ENCODE results near the gene GALNT10.

The GALNT10 gene

GRCh38 chr5:154302161-154302560 is 111.6 kb downstream of the GALNT10 start:
- no peak overlapping the region for H3K27ac ChIP-seq (ENCODE audit: low read depth, low read length)
- no peak overlapping the region for H3K56ac ChIP-seq (ENCODE audit: low read length)
- no peak overlapping the region for H3K9ac ChIP-seq (ENCODE audit: low read length)
- no peak overlapping the region for H2BK15ac ChIP-seq (replicated peaks; ENCODE audit: low read depth)
- H3K79me2 ChIP-seq (ENCODE audit: control insufficient read depth, insufficient read depth, low read length): no peaks in the 10 kb centered on the region
- no peak for DNase-seq
- no peak overlapping the region for H3K23ac ChIP-seq (ENCODE audit: low read length)
- no peaks in the 10 kb centered on the region for H3K27me3 ChIP-seq (ENCODE audit: insufficient read depth, low read length, poor library complexity)
- H2BK5ac ChIP-seq (ENCODE audit: low read length): no peak overlapping the region
- no peak overlapping the region for H3K4ac ChIP-seq (ENCODE audit: low read depth, low read length)
- no peak overlapping the region for H4K5ac ChIP-seq (ENCODE audit: low read length)
- no peak overlapping the region for H2BK120ac ChIP-seq (ENCODE audit: low read depth, low read length)
- H3K4me2 ChIP-seq (ENCODE audit: low read length): no peak overlapping the region
- no CpG with 5 or more reads among the region's 5 CpGs for WGBS (ENCODE audit: extremely low coverage, insufficient coverage, low lambda C conversion rate)
- H3K4me3 ChIP-seq (ENCODE audit: low read length): no peak overlapping the region
- H4K8ac ChIP-seq (ENCODE audit: low read depth, low read length): no peak overlapping the region
- H3K79me1 ChIP-seq (ENCODE audit: low read length): no peaks in the 10 kb centered on the region
- H3K36me3 ChIP-seq (ENCODE audit: control insufficient read depth, insufficient read depth, low read length): no peaks in the 10 kb centered on the region
- no peaks in the 10 kb centered on the region for H3K4me1 ChIP-seq (ENCODE audit: control insufficient read depth, low read depth, low read length)
- H3K18ac ChIP-seq (ENCODE audit: low read length): no peak overlapping the region
- H2AK5ac ChIP-seq (ENCODE audit: low read length): no peak overlapping the region

DNA sequence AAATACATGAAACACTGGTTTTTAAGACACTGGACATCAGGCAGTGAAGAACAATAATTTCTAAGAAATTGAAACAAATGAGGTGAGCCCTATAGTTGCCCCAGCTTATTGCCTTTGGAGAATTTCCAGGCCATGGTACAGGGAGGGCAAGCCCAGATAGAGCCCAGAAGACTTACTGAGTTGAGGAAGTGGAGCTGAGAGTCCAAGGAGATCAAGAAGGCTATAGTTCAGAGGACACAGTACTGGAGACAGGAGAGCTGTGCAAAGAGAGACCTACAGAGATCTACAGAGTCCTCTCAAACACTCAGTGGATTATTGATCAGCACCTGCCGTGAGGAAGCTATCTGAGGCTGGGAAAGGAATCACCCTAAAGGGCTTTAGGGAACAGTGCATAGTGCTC is 112.6 kb downstream of the GALNT10 start:
- Histone ChIP-seq H3K56ac (ENCODE audit: low read length) (no peak overlapping the region), H3K36me3 (ENCODE audit: control insufficient read depth, insufficient read depth, low read length) (no peaks in the 10 kb centered on the region), H4K8ac (ENCODE audit: low read depth, low read length) (no peak overlapping the region), H3K4me3 (ENCODE audit: low read length) (no peak overlapping the region), H2BK15ac (replicated peaks; ENCODE audit: low read depth) (no peak overlapping the region), H3K18ac (ENCODE audit: low read length) (no peak overlapping the region), H2BK5ac (ENCODE audit: low read length) (no peak overlapping the region), H3K4ac (ENCODE audit: low read depth, low read length) (no peak overlapping the region), H3K9ac (ENCODE audit: low read length) (no peak overlapping the region), H3K79me2 (ENCODE audit: control insufficient read depth, insufficient read depth, low read length) (no peaks in the 10 kb centered on the region), H4K5ac (ENCODE audit: low read length) (no peak overlapping the region), H3K79me1 (ENCODE audit: low read length) (no peaks in the 10 kb centered on the region), H2BK120ac (ENCODE audit: low read depth, low read length) (no peak overlapping the region), H3K23ac (ENCODE audit: low read length) (no peak overlapping the region), H3K27me3 (ENCODE audit: insufficient read depth, low read length, poor library complexity) (no peaks in the 10 kb centered on the region), H3K4me2 (ENCODE audit: low read length) (no peak overlapping the region), H3K27ac (ENCODE audit: low read depth, low read length) (no peak overlapping the region), H2AK5ac (ENCODE audit: low read length) (no peak overlapping the region), H3K4me1 (ENCODE audit: control insufficient read depth, low read depth, low read length) (no peaks in the 10 kb centered on the region)
- no peak for DNase-seq
- WGBS (ENCODE audit: extremely low coverage, insufficient coverage, low lambda C conversion rate): no CpG with 5 or more reads among the region's 1 CpG

DNA sequence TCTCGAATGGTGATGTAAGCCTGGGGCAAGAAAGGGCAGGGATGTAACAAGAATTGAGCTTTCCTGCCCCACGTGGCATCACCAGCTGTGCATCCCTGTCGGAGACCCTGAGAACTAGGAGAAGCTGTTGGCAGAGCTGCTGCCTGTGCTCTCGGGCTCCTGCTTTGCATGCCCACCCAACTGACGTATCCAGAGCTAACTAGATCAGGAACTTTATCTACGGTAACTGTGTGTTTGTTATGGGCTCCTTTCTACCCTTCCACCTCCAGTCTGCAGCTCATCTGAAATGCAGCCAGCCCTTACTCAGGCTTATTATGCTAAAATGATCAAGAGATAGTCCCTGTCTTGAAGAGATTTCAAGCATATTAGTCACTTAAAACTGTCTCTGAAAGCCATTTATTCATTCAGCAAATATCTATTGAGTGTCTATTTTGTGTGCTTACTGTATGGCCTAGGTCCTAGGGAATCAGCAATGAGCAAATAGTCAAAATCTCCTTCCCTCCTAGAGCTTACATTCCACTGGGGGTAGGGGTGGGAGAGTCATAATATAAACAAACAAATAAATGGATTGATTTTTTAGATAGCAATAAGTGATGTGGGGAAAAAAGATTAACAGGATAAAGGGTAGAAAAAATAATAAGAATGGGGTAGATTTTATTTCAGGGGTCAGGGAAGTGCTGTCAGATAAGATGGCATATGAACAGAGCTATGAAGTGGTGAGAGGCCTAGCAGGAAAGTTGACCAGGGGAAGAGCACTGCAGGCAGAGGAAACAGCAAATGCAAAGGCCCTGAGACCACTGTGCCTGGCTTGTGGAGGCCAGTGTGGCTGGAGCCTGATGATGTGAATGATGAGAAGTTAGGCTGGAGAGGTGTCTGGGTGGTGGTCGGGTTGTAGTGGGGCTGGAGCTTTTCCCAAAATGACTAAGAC is 118.2 kb downstream of the GALNT10 start:
- no peak overlapping the region for H4K5ac ChIP-seq (ENCODE audit: low read length)
- no peak overlapping the region for H3K4me3 ChIP-seq (ENCODE audit: low read length)
- no peaks in the 10 kb centered on the region for H3K79me2 ChIP-seq (ENCODE audit: control insufficient read depth, insufficient read depth, low read length)
- H3K56ac ChIP-seq (ENCODE audit: low read length): no peak overlapping the region
- no peaks in the 10 kb centered on the region for H3K27me3 ChIP-seq (ENCODE audit: insufficient read depth, low read length, poor library complexity)
- no peaks in the 10 kb centered on the region for H3K79me1 ChIP-seq (ENCODE audit: low read length)
- no peak overlapping the region for H4K8ac ChIP-seq (ENCODE audit: low read depth, low read length)
- no peak overlapping the region for H3K9ac ChIP-seq (ENCODE audit: low read length)
- no peaks in the 10 kb centered on the region for H3K36me3 ChIP-seq (ENCODE audit: control insufficient read depth, insufficient read depth, low read length)
- H3K4me2 ChIP-seq (ENCODE audit: low read length): no peak overlapping the region
- no peak overlapping the region for H3K23ac ChIP-seq (ENCODE audit: low read length)
- DNase-seq: no peak
- H2BK5ac ChIP-seq (ENCODE audit: low read length): no peak overlapping the region
- no peak overlapping the region for H2AK5ac ChIP-seq (ENCODE audit: low read length)
- WGBS (ENCODE audit: extremely low coverage, insufficient coverage, low lambda C conversion rate): no CpG with 5 or more reads among the region's 7 CpGs
- H3K4me1 ChIP-seq (ENCODE audit: control insufficient read depth, low read depth, low read length): peaks cover 2% of the 10 kb centered on the region
- no peak overlapping the region for H3K27ac ChIP-seq (ENCODE audit: low read depth, low read length)
- H2BK15ac ChIP-seq (replicated peaks; ENCODE audit: low read depth): no peak overlapping the region
- H3K4ac ChIP-seq (ENCODE audit: low read depth, low read length): no peak overlapping the region
- H3K18ac ChIP-seq (ENCODE audit: low read length): no peak overlapping the region
- H2BK120ac ChIP-seq (ENCODE audit: low read depth, low read length): no peak overlapping the region

- no peak overlapping the region for H4K8ac ChIP-seq (ENCODE audit: low read depth, low read length)
- no peak overlapping the region for H3K56ac ChIP-seq (ENCODE audit: low read length)
- H2BK15ac ChIP-seq (replicated peaks; ENCODE audit: low read depth): no peak overlapping the region
- no peak overlapping the region for H2AK5ac ChIP-seq (ENCODE audit: low read length)
- no peak overlapping the region for H3K4ac ChIP-seq (ENCODE audit: low read depth, low read length)
- no peaks in the 10 kb centered on the region for H3K79me2 ChIP-seq (ENCODE audit: control insufficient read depth, insufficient read depth, low read length)
- no peak overlapping the region for H2BK120ac ChIP-seq (ENCODE audit: low read depth, low read length)
- DNase-seq: no peak
- H3K4me3 ChIP-seq (ENCODE audit: low read length): no peak overlapping the region
- no peak overlapping the region for H2BK5ac ChIP-seq (ENCODE audit: low read length)
- no peak overlapping the region for H3K18ac ChIP-seq (ENCODE audit: low read length)
- no peak overlapping the region for H4K5ac ChIP-seq (ENCODE audit: low read length)
- no peak overlapping the region for H3K9ac ChIP-seq (ENCODE audit: low read length)
- H3K4me1 ChIP-seq (ENCODE audit: control insufficient read depth, low read depth, low read length): peaks cover 2% of the 10 kb centered on the region
- H3K79me1 ChIP-seq (ENCODE audit: low read length): no peaks in the 10 kb centered on the region
- no peak overlapping the region for H3K4me2 ChIP-seq (ENCODE audit: low read length)
- no peak overlapping the region for H3K27ac ChIP-seq (ENCODE audit: low read depth, low read length)
- H3K23ac ChIP-seq (ENCODE audit: low read length): no peak overlapping the region
- no peaks in the 10 kb centered on the region for H3K36me3 ChIP-seq (ENCODE audit: control insufficient read depth, insufficient read depth, low read length)
- no peaks in the 10 kb centered on the region for H3K27me3 ChIP-seq (ENCODE audit: insufficient read depth, low read length, poor library complexity)
- no CpG with 5 or more reads among the region's 1 CpG for WGBS (ENCODE audit: extremely low coverage, insufficient coverage, low lambda C conversion rate)
Observed at GRCh38 chr5:154309371-154309745, 118.8 kb downstream of the GALNT10 start.

GRCh38 chr5:154309805-154310204 is 119.3 kb downstream of the GALNT10 start:
- H3K27ac ChIP-seq (ENCODE audit: low read depth, low read length): no peak overlapping the region

GRCh38 chr5:154311362-154311761 is 120.8 kb downstream of the GALNT10 start:
- no peak overlapping the region for H3K4me2 ChIP-seq (ENCODE audit: low read length)
- no CpG with 5 or more reads among the region's 5 CpGs for WGBS (ENCODE audit: extremely low coverage, insufficient coverage, low lambda C conversion rate)

More at GRCh38 chr5:154309805-154310204, 119.3 kb downstream of the GALNT10 start:
- WGBS (ENCODE audit: extremely low coverage, insufficient coverage, low lambda C conversion rate): no CpG with 5 or more reads among the region's 8 CpGs
- Histone ChIP-seq H3K4me1 (ENCODE audit: control insufficient read depth, low read depth, low read length) (peaks cover 2% of the 10 kb centered on the region), H2BK120ac (ENCODE audit: low read depth, low read length) (no peak overlapping the region), H4K8ac (ENCODE audit: low read depth, low read length) (no peak overlapping the region), H3K56ac (ENCODE audit: low read length) (no peak overlapping the region), H3K9ac (ENCODE audit: low read length) (no peak overlapping the region), H3K4ac (ENCODE audit: low read depth, low read length) (no peak overlapping the region), H4K5ac (ENCODE audit: low read length) (no peak overlapping the region), H3K36me3 (ENCODE audit: control insufficient read depth, insufficient read depth, low read length) (no peaks in the 10 kb centered on the region), H2BK15ac (replicated peaks; ENCODE audit: low read depth) (no peak overlapping the region), H3K79me2 (ENCODE audit: control insufficient read depth, insufficient read depth, low read length) (no peaks in the 10 kb centered on the region), H3K79me1 (ENCODE audit: low read length) (no peaks in the 10 kb centered on the region), H2BK5ac (ENCODE audit: low read length) (no peak overlapping the region), H3K4me2 (ENCODE audit: low read length) (no peak overlapping the region), H3K27me3 (ENCODE audit: insufficient read depth, low read length, poor library complexity) (no peaks in the 10 kb centered on the region), H3K4me3 (ENCODE audit: low read length) (no peak overlapping the region), H2AK5ac (ENCODE audit: low read length) (no peak overlapping the region), H3K23ac (ENCODE audit: low read length) (no peak overlapping the region), H3K18ac (ENCODE audit: low read length) (no peak overlapping the region)
- no peak for DNase-seq

More at GRCh38 chr5:154311362-154311761, 120.8 kb downstream of the GALNT10 start:
- H2BK5ac ChIP-seq (ENCODE audit: low read length): no peak overlapping the region
- no peak overlapping the region for H3K23ac ChIP-seq (ENCODE audit: low read length)
- H3K4me1 ChIP-seq (ENCODE audit: control insufficient read depth, low read depth, low read length): peaks cover 2% of the 10 kb centered on the region
- H3K79me2 ChIP-seq (ENCODE audit: control insufficient read depth, insufficient read depth, low read length): no peaks in the 10 kb centered on the region
- no peak overlapping the region for H3K4ac ChIP-seq (ENCODE audit: low read depth, low read length)
- no peak overlapping the region for H2AK5ac ChIP-seq (ENCODE audit: low read length)
- H2BK120ac ChIP-seq (ENCODE audit: low read depth, low read length): no peak overlapping the region
- H3K79me1 ChIP-seq (ENCODE audit: low read length): no peaks in the 10 kb centered on the region
- no peaks in the 10 kb centered on the region for H3K27me3 ChIP-seq (ENCODE audit: insufficient read depth, low read length, poor library complexity)
- H2BK15ac ChIP-seq (replicated peaks; ENCODE audit: low read depth): no peak overlapping the region
- no peaks in the 10 kb centered on the region for H3K36me3 ChIP-seq (ENCODE audit: control insufficient read depth, insufficient read depth, low read length)
- H3K9ac ChIP-seq (ENCODE audit: low read length): no peak overlapping the region
- no peak overlapping the region for H4K5ac ChIP-seq (ENCODE audit: low read length)
- no peak overlapping the region for H4K8ac ChIP-seq (ENCODE audit: low read depth, low read length)
- no peak overlapping the region for H3K4me3 ChIP-seq (ENCODE audit: low read length)
- DNase-seq: no peak
- no peak overlapping the region for H3K27ac ChIP-seq (ENCODE audit: low read depth, low read length)
- H3K18ac ChIP-seq (ENCODE audit: low read length): no peak overlapping the region
- H3K56ac ChIP-seq (ENCODE audit: low read length): no peak overlapping the region

Data from mesendoderm (in vitro differentiated cells).